A673 (cell line): ENCODE results near the gene CREM. TPM values are rescaled to one million over a fixed set of nuclear protein-coding genes. Genes with fewer than 3 reads are reported as not detected.
A peak's percentile ranks its signal among the peaks of the same experiment; 100 is the strongest.

ENCODE experiments used
- BruUV-seq: library from RNA; stranded (reverse); fragments of 400-500 nt; replicated peaks from 2 replicates; lab custom pipeline; 2021; lab: Mats Ljungman, UMichigan
- CTCF ChIA-PET: fragments of 300-600 bp; sonication (Branson Sonifier 250); formaldehyde crosslinking; loops from one replicate; lab custom pipeline; 2022; ENCODE audit warnings: antibody characterized with exemption; lab: Charles Lee
- POLR2A ChIA-PET: fragments of 300-600 bp; sonication (Branson Sonifier 250); formaldehyde crosslinking; loops from one replicate; lab custom pipeline; 2022; ENCODE audit warnings: antibody characterized with exemption; ENCODE audit not compliant: low non-redundant PET; lab: Charles Lee
- DNase-seq: peaks from one replicate; pipeline ENCODE4 v3.0.0-alpha.2; 2015; ENCODE audit warnings: low spot score
- H3K27ac ChIP-seq: fragments of 200-600 bp; sonication (generic); 2 replicates; pipeline ENCODE4 v1.5.1; 2016; ENCODE audit warnings: mixed run types, low read depth, mild to moderate bottlenecking, mixed read lengths, antibody characterized with exemption, low read length; ENCODE audit not compliant: poor library complexity, severe bottlenecking
- H3K27me3 ChIP-seq: fragments of 200-600 bp; sonication (generic); replicated peaks from 2 replicates; pipeline ENCODE4 v1.6.1; 2017; ENCODE audit warnings: mixed run types, low read depth, mild to moderate bottlenecking, mixed read lengths, antibody characterized with exemption, low read length; ENCODE audit not compliant: insufficient read depth, poor library complexity
- H3K36me3 ChIP-seq: fragments of 200-600 bp; sonication (generic); 2 replicates; pipeline ENCODE4 v1.6.1; 2016; ENCODE audit warnings: mixed run types, mild to moderate bottlenecking, mixed read lengths, antibody characterized with exemption, low read length; ENCODE audit not compliant: insufficient read depth, poor library complexity, severe bottlenecking
- H3K4me1 ChIP-seq: fragments of 200-600 bp; sonication (generic); 2 replicates; pipeline ENCODE4 v1.6.1; 2017; ENCODE audit warnings: mixed run types, mild to moderate bottlenecking, mixed read lengths, antibody characterized with exemption, low read length; ENCODE audit not compliant: insufficient read depth, poor library complexity, severe bottlenecking
- H3K4me3 ChIP-seq: fragments of 200-600 bp; sonication (generic); 2 replicates; pipeline ENCODE4 v1.5.1; 2016; ENCODE audit warnings: low read depth, mixed run types, mild to moderate bottlenecking, mixed read lengths, low read length; ENCODE audit not compliant: poor library complexity, severe bottlenecking
- H3K9me3 ChIP-seq: fragments of 200-600 bp; sonication (generic); 2 replicates; pipeline ENCODE4 v1.6.1; 2016; ENCODE audit warnings: mixed run types, low read depth, mild to moderate bottlenecking, mixed read lengths, antibody characterized with exemption, low read length; ENCODE audit not compliant: poor library complexity, severe bottlenecking
- CTCF ChIP-seq: fragments of 300-800, 200-600 bp; sonication (generic); conservative IDR thresholded peaks from 2 replicates; pipeline ENCODE4 v1.5.1; 2017; ENCODE audit warnings: low read depth, mild to moderate bottlenecking, antibody characterized with exemption, low read length, moderate library complexity, mixed read lengths
- EZH2 ChIP-seq: fragments of 200-600 bp; sonication (generic); IDR thresholded peaks from 2 replicates; pipeline ENCODE4 v1.6.1; 2017; ENCODE audit warnings: borderline replicate concordance, low read depth, mild to moderate bottlenecking, mixed read lengths, antibody characterized with exemption, low read length; ENCODE audit not compliant: poor library complexity, severe bottlenecking
- intact Hi-C: fragments of 100-400 bp; cut with micrococcal nuclease; formaldehyde crosslinking; loops from one replicate; pipeline ENCODE4 v1.10.0; 2022; ENCODE audit not compliant: unreplicated experiment
- total RNA-seq: library from RNA; stranded (reverse); gene quantifications from 2 replicates; pipeline ENCODE4 v1.2.3, GENCODE V29; 2021

CREM gene
- total RNA-seq, 1 experiment from 2014 or later, result 66.3 TPM

GRCh38 chr10:35188954-35189353 is 62.3 kb downstream of the CREM start:
- no peaks in the 10 kb centered on the region for H3K9me3 ChIP-seq
- H3K4me1 ChIP-seq, result no peaks in the 10 kb centered on the region
- TF ChIP-seq EZH2, result no peak
- TF ChIP-seq CTCF, result no peak
- intact Hi-C loops, result no loop called here
- H3K27ac ChIP-seq, result no peak overlapping the region
- BruUV-seq, result no TSS peak
- H3K36me3 ChIP-seq, result no peaks in the 10 kb centered on the region
- no peaks in the 10 kb centered on the region for H3K27me3 ChIP-seq
- DNase-seq, result no peak
- ChIA-PET POLR2A (no interaction called here), CTCF (no interaction called here)
- H3K4me3 ChIP-seq, result no peak overlapping the region

GRCh38 chr10:35191523-35191922 is 64.9 kb downstream of the CREM start:
- DNase-seq, result no peak
- BruUV-seq, result no TSS peak
- no peak overlapping the region for H3K4me3 ChIP-seq
- H3K27ac ChIP-seq, result peak overlapping the region; percentile 32
- ChIA-PET CTCF (no interaction called here), POLR2A (no interaction called here)
- TF ChIP-seq EZH2, result no peak
- TF ChIP-seq CTCF, result no peak
- intact Hi-C loops, result no loop called here
- H3K9me3 ChIP-seq, result no peaks in the 10 kb centered on the region
- no peaks in the 10 kb centered on the region for H3K36me3 ChIP-seq
- H3K27me3 ChIP-seq, result no peaks in the 10 kb centered on the region
- peaks cover 12% of the 10 kb centered on the region for H3K4me1 ChIP-seq

GRCh38 chr10:35192645-35193249 is 66.1 kb downstream of the CREM start:
- H3K27ac ChIP-seq, result no peak overlapping the region
- no peaks in the 10 kb centered on the region for H3K27me3 ChIP-seq
- DNase-seq, result no peak
- no peak overlapping the region for H3K4me3 ChIP-seq
- TF ChIP-seq CTCF, result no peak
- TF ChIP-seq EZH2, result no peak
- ChIA-PET CTCF (no interaction called here), POLR2A (interaction anchor here (0.7 kb wide), 1 partner anchor 80 kb away, joined by 3 read pairs; no protein-coding TSS in a partner anchor)
- no TSS peak for BruUV-seq
- no peaks in the 10 kb centered on the region for H3K36me3 ChIP-seq
- intact Hi-C loops, result no loop called here
- H3K9me3 ChIP-seq, result no peaks in the 10 kb centered on the region
- H3K4me1 ChIP-seq, result peaks cover 12% of the 10 kb centered on the region
